ENCODE measurements around the gene CDH4. TPM values are rescaled to one million over a fixed set of nuclear protein-coding genes. Genes with fewer than 3 reads are reported as not detected.

CDH4 gene
- total RNA-seq, 2 experiments from 2014 or later, result not detected

- CTCF ChIA-PET (ENCODE audit: unreplicated experiment), result no interaction called here
- Histone ChIP-seq H4K20me1 (ENCODE audit: insufficient read depth, low read length) (no peaks in the 10 kb centered on the region), H3K4me3 (ENCODE audit: low read depth, low read length, poor library complexity, severe bottlenecking) (no peak overlapping the region)
Measured at GRCh38 chr20:61801065-61801360, 549.0 kb downstream of the CDH4 start.

GRCh38 chr20:61801428-61801827 is 549.4 kb downstream of the CDH4 start:
- intact Hi-C loops (cut with micrococcal nuclease; ENCODE audit: unreplicated experiment), result no loop called here
- Histone ChIP-seq H2AFZ (ENCODE audit: low read length) (no peak overlapping the region), H3K4me2 (ENCODE audit: low read length) (no peak overlapping the region), H3K4me1 (ENCODE audit: insufficient read depth, low read length, poor library complexity, severe bottlenecking) (peaks cover 5% of the 10 kb centered on the region), H3K36me3 (ENCODE audit: insufficient read depth, low read length) (no peaks in the 10 kb centered on the region), H3K9me3 (ENCODE audit: low read length) (no peaks in the 10 kb centered on the region), H3K27ac (ENCODE audit: low read depth, low read length, poor library complexity, severe bottlenecking) (no peak overlapping the region), H3K9me2 (ENCODE audit: insufficient read depth, low read length) (no peaks in the 10 kb centered on the region), H3K79me2 (ENCODE audit: insufficient read depth, low read depth, low read length) (no peaks in the 10 kb centered on the region), H4K20me1 (ENCODE audit: insufficient read depth, low read length) (no peaks in the 10 kb centered on the region), H3K4me3 (ENCODE audit: low read depth, low read length, poor library complexity, severe bottlenecking) (no peak overlapping the region)
- no peak for DNase-seq (ENCODE audit: low spot score)
- ChIA-PET CTCF (ENCODE audit: unreplicated experiment) (no interaction called here), POLR2A (no interaction called here)
- TF ChIP-seq EZH2phosphoT487 (IDR thresholded peaks at IDR 0.05; ENCODE audit: borderline replicate concordance, low read depth, low read length), result no peak
- no peak for TF ChIP-seq CTCF (conservative IDR thresholded peaks at IDR 0.05; ENCODE audit: low read length)
- BruUV-seq (replicated peaks), result no TSS peak

More at GRCh38 chr20:61801065-61801360, 549.0 kb downstream of the CDH4 start:
- Histone ChIP-seq H3K9me2 (ENCODE audit: insufficient read depth, low read length) (no peaks in the 10 kb centered on the region), H2AFZ (ENCODE audit: low read length) (no peak overlapping the region), H3K9me3 (ENCODE audit: low read length) (no peaks in the 10 kb centered on the region), H3K4me2 (ENCODE audit: low read length) (no peak overlapping the region), H3K36me3 (ENCODE audit: insufficient read depth, low read length) (no peaks in the 10 kb centered on the region), H3K79me2 (ENCODE audit: insufficient read depth, low read depth, low read length) (no peaks in the 10 kb centered on the region), H3K4me1 (ENCODE audit: insufficient read depth, low read length, poor library complexity, severe bottlenecking) (peaks cover 5% of the 10 kb centered on the region), H3K27ac (ENCODE audit: low read depth, low read length, poor library complexity, severe bottlenecking) (no peak overlapping the region)
- no peak for TF ChIP-seq CTCF (conservative IDR thresholded peaks at IDR 0.05; ENCODE audit: low read length)
- no peak for TF ChIP-seq EZH2phosphoT487 (IDR thresholded peaks at IDR 0.05; ENCODE audit: borderline replicate concordance, low read depth, low read length)
- intact Hi-C loops (cut with micrococcal nuclease; ENCODE audit: unreplicated experiment), result no loop called here
- no peak for DNase-seq (ENCODE audit: low spot score)
- POLR2A ChIA-PET, result no interaction called here
- no TSS peak for BruUV-seq (replicated peaks)

GRCh38 chr20:61801857-61802442 is 549.9 kb downstream of the CDH4 start:
- DNase-seq (ENCODE audit: low spot score), result no peak

More at GRCh38 chr20:61801857-61802442, 549.9 kb downstream of the CDH4 start:
- BruUV-seq (replicated peaks), result no TSS peak
- H3K9me3 ChIP-seq (ENCODE audit: low read length), result no peaks in the 10 kb centered on the region
- ChIA-PET POLR2A (no interaction called here), CTCF (ENCODE audit: unreplicated experiment) (no interaction called here)
- no peak overlapping the region for H3K4me3 ChIP-seq (ENCODE audit: low read depth, low read length, poor library complexity, severe bottlenecking)
- H3K27ac ChIP-seq (ENCODE audit: low read depth, low read length, poor library complexity, severe bottlenecking), result no peak overlapping the region
- no peaks in the 10 kb centered on the region for H3K36me3 ChIP-seq (ENCODE audit: insufficient read depth, low read length)
- peaks cover 3% of the 10 kb centered on the region for H3K4me1 ChIP-seq (ENCODE audit: insufficient read depth, low read length, poor library complexity, severe bottlenecking)
- H2AFZ ChIP-seq (ENCODE audit: low read length), result no peak overlapping the region
- no peaks in the 10 kb centered on the region for H4K20me1 ChIP-seq (ENCODE audit: insufficient read depth, low read length)
- H3K4me2 ChIP-seq (ENCODE audit: low read length), result no peak overlapping the region
- H3K79me2 ChIP-seq (ENCODE audit: insufficient read depth, low read depth, low read length), result no peaks in the 10 kb centered on the region
- intact Hi-C loops (cut with micrococcal nuclease; ENCODE audit: unreplicated experiment), result no loop called here
- no peak for TF ChIP-seq CTCF (conservative IDR thresholded peaks at IDR 0.05; ENCODE audit: low read length)
- TF ChIP-seq EZH2phosphoT487 (IDR thresholded peaks at IDR 0.05; ENCODE audit: borderline replicate concordance, low read depth, low read length), result no peak
- H3K9me2 ChIP-seq (ENCODE audit: insufficient read depth, low read length), result no peaks in the 10 kb centered on the region

Measured in OCI-LY7 (cell line).